ENCODE measurements around the gene MADD. TPM values are rescaled to one million over a fixed set of nuclear protein-coding genes. Genes with fewer than 3 reads are reported as not detected.
A peak's percentile ranks its signal among the peaks of the same experiment; 100 is the strongest.

MADD gene
- 12.3 TPM for polyA plus RNA-seq (2012; ENCODE audit: missing spikeins)

DNA sequence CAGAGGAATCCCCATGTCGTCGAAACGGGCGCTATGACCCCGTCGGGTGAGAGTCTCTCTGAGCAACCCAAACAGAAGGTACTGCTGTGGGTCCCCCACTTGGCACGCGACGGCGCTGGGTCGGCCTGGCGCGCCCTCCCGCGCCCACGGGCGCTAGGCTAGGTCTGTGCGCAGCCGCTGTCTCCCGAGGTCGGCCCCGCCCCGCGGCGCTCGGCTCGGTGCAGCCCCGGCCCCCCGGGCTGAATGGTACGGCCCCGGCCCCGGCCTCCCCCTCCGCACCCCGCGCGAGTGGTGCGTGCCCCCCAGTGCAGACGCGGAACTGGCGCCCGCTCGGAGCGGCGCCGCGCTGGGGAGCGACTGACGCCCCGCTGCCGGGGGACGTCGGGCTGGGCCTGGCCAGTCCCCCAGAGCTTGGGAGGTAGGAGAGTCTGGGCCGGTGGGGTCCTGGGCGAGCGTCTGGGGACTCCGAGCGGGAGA lies at the start of gene MADD:
TSS of gene MADD (plus strand) at position 305 of the 477 bp plus-strand sequence.
- FAIRE-seq (peak; percentile 97), DNase-seq (ENCODE audit: insufficient read length) (peak; percentile 96)
- TF ChIP-seq TAF1 (IDR thresholded peaks at IDR 0.05; ENCODE audit: borderline replicate concordance, low read depth, low read length) (peak; percentile 14), POLR2AphosphoS5 (IDR thresholded peaks at IDR 0.05; ENCODE audit: low read depth, low read length) (peak; percentile 79), POLR2A (IDR thresholded peaks at IDR 0.05; ENCODE audit: low read depth, low read length) (peak; percentile 86)

DNA sequence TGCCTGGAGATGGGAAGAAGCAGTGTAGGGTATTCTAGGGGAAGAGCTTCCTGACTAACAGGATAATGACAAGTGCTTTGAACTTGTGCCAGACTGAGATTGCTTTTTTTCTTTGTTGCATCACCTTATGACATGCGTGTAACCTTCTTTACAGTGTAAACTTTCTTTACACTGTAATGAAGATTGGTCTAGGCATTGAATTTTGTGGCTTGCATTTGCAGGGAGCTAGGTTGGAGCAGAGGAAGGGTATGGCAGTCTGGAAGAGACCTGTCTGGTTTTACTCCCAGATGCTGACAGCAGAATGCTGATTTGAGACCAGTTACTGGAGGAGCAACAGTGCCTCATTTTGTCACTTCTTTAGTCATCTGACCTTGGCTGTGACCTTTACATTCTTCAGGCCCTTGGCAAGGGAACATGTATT lies 49.5 kb upstream of the MADD start:
- DNase-seq (ENCODE audit: insufficient read length) (no peak), FAIRE-seq (peak; percentile 17)
- TF ChIP-seq POLR2A (IDR thresholded peaks at IDR 0.05; ENCODE audit: low read depth, low read length) (no peak), POLR2AphosphoS5 (IDR thresholded peaks at IDR 0.05; ENCODE audit: low read depth, low read length) (no peak), TAF1 (IDR thresholded peaks at IDR 0.05; ENCODE audit: borderline replicate concordance, low read depth, low read length) (no peak)

DNA sequence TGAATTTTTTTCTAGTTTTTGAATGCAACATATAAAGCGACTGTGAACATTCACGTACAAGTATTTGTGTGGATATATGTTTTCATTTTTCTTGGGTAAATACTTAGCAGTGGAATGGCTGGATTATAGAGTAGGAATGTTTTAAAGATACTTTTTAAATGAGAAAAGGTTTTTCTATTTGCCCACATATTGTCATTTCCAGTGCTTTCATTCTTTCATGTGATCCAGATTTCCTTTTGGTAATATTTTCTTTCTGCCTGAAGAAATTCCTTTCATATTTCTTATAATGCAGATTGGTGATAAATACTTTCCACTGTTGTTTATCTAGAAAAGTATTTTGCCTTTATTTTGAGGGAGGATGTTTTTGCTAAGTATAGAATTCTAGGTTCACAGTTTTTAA lies 47.2 kb upstream of the MADD start:
- FAIRE-seq (no peak), DNase-seq (ENCODE audit: insufficient read length) (no peak)
- TF ChIP-seq POLR2AphosphoS5 (IDR thresholded peaks at IDR 0.05; ENCODE audit: low read depth, low read length) (no peak), POLR2A (IDR thresholded peaks at IDR 0.05; ENCODE audit: low read depth, low read length) (no peak), TAF1 (IDR thresholded peaks at IDR 0.05; ENCODE audit: borderline replicate concordance, low read depth, low read length) (no peak)

DNA sequence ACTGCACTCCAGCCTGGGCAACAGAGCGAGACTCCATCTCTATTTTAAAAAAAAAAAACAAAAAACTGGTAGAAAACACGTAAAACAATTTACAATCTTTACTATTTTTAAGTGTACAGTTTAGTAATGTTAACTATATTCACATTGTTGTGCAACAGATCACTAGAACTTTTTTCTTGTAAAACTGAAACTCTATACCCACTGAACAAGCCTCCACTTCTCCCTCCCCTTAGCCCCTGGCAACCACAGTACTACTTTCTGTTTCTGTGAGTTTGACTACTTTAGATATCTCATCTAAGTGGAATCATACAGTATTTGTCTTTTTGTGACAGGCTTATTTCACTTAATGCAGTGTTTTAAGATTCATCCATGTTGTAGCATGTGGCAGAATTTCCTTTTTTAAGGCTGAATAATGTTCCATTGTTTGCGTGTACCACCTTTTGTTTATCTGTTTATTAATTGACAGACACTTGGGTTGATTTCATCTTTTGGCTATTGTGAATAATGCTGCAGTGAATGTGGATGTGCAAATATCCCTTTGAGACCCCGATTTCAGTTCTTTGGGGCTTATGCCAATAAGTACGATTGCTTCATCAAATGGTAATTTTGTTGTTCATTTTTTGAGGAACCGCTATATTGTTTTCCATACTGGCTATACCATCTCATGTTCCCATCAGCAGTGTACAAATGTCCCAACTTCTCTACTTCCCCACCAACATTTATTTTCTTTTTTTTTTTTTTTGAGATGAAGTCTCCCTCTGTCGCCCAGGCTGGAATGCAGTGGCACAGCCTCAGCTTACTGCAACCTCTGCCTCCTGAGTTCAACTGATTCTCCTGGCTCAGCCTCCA lies 44.2 kb upstream of the MADD start:
- peak; percentile 82 for FAIRE-seq
- no peak for DNase-seq (ENCODE audit: insufficient read length)

DNA sequence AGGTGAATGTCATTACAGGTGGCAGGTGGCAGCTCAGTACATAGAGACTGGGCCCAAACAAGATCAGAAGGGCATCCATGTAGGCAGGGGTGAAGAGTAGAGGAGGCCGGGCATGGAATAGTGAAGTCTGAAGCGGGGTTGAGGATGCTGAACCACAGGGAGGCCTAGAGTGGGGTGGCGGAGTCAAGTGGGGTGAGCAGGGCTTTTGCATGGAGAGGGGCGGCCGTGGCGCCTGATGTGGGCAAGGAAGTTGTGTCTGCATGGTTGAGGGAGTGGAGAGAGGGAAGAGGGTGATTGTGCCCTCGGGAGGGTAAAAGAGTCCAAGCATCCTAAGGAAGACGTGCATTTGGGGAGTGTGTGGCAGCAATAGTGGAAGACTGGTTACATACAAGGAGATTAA lies 40.8 kb upstream of the MADD start:
- TF ChIP-seq POLR2AphosphoS5 (IDR thresholded peaks at IDR 0.05; ENCODE audit: low read depth, low read length) (no peak), POLR2A (IDR thresholded peaks at IDR 0.05; ENCODE audit: low read depth, low read length) (no peak), TAF1 (IDR thresholded peaks at IDR 0.05; ENCODE audit: borderline replicate concordance, low read depth, low read length) (no peak)
- FAIRE-seq (no peak), DNase-seq (ENCODE audit: insufficient read length) (no peak)

More for the DNA sequence above, 44.2 kb upstream of the MADD start:
- TF ChIP-seq TAF1 (IDR thresholded peaks at IDR 0.05; ENCODE audit: borderline replicate concordance, low read depth, low read length) (no peak), POLR2A (IDR thresholded peaks at IDR 0.05; ENCODE audit: low read depth, low read length) (no peak), POLR2AphosphoS5 (IDR thresholded peaks at IDR 0.05; ENCODE audit: low read depth, low read length) (no peak)

DNA sequence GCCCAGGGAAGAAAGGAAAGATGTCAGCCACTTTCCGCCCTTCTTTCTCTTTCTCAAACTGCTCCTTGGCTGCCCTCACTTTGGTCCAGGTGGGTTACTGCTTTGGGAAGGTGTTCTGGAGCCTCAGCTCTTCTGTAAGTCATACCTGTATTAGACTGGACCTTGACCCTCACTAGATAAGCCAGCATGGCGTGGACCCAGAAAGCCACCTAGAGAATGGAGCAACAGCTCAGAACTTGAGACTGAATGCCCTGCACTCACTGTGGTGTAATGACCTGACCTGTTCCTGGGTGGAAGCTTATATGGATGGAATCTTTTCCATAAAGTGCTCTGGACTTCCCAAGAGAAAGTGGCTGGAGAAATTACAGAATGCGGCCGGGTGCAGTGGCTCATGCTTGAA lies 36.9 kb upstream of the MADD start:
- TF ChIP-seq POLR2A (IDR thresholded peaks at IDR 0.05; ENCODE audit: low read depth, low read length) (no peak), TAF1 (IDR thresholded peaks at IDR 0.05; ENCODE audit: borderline replicate concordance, low read depth, low read length) (no peak), POLR2AphosphoS5 (IDR thresholded peaks at IDR 0.05; ENCODE audit: low read depth, low read length) (no peak)
- FAIRE-seq, result no peak

DNA sequence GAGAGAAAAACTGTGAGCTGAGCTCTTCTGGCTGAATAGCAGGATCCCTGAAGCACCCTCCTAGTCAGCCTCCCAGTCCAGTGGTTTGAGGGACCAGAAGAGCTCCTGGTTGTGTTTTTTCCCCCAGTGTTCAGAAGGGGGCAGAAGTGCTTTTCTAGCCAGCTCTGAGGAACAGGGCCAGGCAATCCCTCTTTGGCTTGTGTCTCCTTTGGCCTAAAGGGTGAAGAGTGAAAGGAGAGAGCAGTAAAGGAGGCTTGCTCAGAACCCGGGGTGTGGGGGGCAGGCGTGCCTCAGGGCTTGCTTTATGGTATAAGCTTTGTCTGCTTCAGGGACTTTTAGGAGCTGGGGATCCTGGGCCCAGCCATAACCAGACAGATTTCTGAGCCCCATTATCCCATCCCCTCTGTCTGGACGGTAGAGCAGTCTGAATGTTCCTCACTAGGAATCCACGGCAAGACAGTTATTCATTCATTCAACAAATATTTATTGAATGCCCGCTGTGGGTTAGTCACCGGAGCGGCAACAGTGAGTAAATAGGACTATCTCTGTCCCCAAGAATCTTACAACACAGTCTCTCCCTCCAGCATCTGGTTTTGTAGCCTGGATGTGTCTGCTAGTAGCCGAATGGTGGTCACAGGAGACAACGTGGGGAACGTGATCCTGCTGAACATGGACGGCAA lies 35.8 kb upstream of the MADD start:
- no peak for TF ChIP-seq TAF1 (IDR thresholded peaks at IDR 0.05; ENCODE audit: borderline replicate concordance, low read depth, low read length)
- no peak for TF ChIP-seq POLR2A (IDR thresholded peaks at IDR 0.05; ENCODE audit: low read depth, low read length)
- TF ChIP-seq POLR2AphosphoS5 (IDR thresholded peaks at IDR 0.05; ENCODE audit: low read depth, low read length), result no peak
- FAIRE-seq (no peak), DNase-seq (ENCODE audit: insufficient read length) (no peak)

More for the DNA sequence above, 36.9 kb upstream of the MADD start:
- DNase-seq (ENCODE audit: insufficient read length), result no peak

DNA sequence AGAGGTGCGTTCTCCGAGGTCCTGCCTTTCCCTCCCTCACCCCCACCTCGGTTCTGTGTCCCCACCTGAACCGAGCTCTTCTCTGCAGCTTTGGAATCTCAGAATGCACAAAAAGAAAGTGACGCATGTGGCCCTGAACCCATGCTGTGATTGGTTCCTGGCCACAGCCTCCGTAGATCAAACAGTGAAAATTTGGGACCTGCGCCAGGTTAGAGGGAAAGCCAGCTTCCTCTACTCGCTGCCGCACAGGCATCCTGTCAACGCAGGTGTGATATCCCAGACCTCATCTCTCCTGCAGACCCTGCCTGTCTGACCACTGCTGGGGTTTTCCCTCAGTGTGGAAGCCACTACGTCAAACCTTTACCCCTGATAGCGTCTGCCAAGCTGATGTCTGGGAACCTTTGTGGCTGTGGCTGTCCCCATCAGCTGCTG lies 35.2 kb upstream of the MADD start:
- DNase-seq (ENCODE audit: insufficient read length), result no peak

DNA sequence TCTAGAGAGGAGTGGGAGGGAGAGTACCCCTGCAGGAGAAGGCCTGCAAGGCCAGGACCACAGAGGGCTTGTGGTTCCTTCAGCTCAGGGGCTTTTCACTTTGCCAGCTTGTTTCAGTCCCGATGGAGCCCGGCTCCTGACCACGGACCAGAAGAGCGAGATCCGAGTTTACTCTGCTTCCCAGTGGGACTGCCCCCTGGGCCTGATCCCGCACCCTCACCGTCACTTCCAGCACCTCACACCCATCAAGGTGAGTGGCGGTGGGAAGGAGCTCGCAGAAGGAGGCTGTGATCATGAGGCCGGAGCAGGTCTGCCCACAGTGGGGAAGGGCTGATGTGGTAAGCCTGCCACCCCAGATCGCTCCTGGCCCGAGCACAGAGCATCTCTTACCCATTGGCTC lies 34.8 kb upstream of the MADD start:
- no peak for TF ChIP-seq POLR2A (IDR thresholded peaks at IDR 0.05; ENCODE audit: low read depth, low read length)
- TF ChIP-seq POLR2AphosphoS5 (IDR thresholded peaks at IDR 0.05; ENCODE audit: low read depth, low read length), result no peak
- TF ChIP-seq TAF1 (IDR thresholded peaks at IDR 0.05; ENCODE audit: borderline replicate concordance, low read depth, low read length), result no peak
- FAIRE-seq, result no peak
- no peak for DNase-seq (ENCODE audit: insufficient read length)

More for the DNA sequence above, 35.2 kb upstream of the MADD start:
- TF ChIP-seq POLR2AphosphoS5 (IDR thresholded peaks at IDR 0.05; ENCODE audit: low read depth, low read length), result no peak
- no peak for TF ChIP-seq TAF1 (IDR thresholded peaks at IDR 0.05; ENCODE audit: borderline replicate concordance, low read depth, low read length)
- no peak for TF ChIP-seq POLR2A (IDR thresholded peaks at IDR 0.05; ENCODE audit: low read depth, low read length)
- FAIRE-seq, result no peak

DNA sequence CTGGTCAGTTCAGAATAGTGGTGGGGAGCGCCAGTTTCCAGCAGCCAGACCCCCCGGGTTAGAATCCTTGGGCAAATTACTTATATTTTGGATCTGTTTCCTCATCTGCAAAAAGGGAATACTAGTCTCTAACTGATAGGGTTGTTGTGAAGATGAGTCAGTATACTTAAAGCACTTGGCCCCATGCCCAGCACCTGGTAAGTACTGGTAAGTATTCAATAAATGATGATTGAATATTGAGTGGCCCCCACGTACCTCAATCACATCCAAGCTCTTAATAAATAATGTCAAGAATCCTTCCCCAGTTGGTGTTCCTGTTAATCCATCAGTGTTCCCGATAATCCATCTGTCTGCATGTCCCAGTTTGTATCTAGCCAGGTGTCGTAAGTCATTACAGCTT lies 33.5 kb upstream of the MADD start:
- no peak for DNase-seq (ENCODE audit: insufficient read length)
- TF ChIP-seq POLR2AphosphoS5 (IDR thresholded peaks at IDR 0.05; ENCODE audit: low read depth, low read length) (no peak), TAF1 (IDR thresholded peaks at IDR 0.05; ENCODE audit: borderline replicate concordance, low read depth, low read length) (no peak)
- no peak for FAIRE-seq

DNA sequence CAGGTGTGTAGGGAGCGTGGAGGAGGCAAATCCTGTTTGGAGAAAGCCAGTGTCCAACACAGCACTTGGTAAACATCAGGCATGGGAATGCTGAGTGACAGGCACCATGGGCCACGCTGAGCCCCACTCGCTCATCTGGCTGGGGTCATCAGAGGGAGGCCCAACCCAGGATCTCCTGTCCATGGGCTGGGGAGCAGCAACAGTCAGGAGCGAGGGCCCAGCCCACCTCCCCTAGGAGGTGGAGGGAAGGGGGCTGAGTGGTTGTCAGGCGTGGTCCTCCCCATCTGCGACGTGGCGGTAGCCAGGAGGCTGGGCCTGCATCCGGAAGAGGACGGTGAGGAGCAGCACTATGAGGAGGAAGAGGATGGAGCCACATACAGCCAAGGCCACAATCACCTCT lies 30.1 kb upstream of the MADD start:
- DNase-seq (ENCODE audit: insufficient read length) (no peak), FAIRE-seq (no peak)
- TF ChIP-seq POLR2AphosphoS5 (IDR thresholded peaks at IDR 0.05; ENCODE audit: low read depth, low read length) (no peak), TAF1 (IDR thresholded peaks at IDR 0.05; ENCODE audit: borderline replicate concordance, low read depth, low read length) (no peak), POLR2A (IDR thresholded peaks at IDR 0.05; ENCODE audit: low read depth, low read length) (no peak; the same call in 1 of the 2 replicates)
